DMS53 (cell line): ENCODE data around the gene PCDHGC4.

ENCODE experiments used
- DNase-seq: peaks from one replicate; lab custom pipeline; 2025; lab: John Stamatoyannopoulos, UW

PCDHGC4 gene

DNA sequence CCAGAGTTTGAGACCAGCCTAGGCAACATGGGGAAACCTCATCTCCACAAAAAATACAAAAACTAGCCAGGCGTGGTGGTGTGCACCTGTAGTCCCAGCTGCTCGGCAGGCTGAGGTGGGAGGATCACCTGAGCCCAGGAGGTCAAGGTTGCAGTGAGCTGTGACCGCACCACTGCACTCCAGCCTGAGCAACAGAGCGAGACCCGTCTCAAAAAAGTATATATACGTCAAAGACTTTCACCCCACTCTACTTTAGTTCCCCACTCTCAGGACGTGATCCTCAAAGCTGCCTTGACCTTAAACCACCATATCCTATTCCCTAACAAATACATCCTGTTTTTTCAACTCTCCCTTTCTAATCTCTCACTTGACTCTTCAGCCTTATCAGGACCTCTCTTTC lies 45.0 kb downstream of the PCDHGC4 start:
- DNase-seq, result no peak

DNA sequence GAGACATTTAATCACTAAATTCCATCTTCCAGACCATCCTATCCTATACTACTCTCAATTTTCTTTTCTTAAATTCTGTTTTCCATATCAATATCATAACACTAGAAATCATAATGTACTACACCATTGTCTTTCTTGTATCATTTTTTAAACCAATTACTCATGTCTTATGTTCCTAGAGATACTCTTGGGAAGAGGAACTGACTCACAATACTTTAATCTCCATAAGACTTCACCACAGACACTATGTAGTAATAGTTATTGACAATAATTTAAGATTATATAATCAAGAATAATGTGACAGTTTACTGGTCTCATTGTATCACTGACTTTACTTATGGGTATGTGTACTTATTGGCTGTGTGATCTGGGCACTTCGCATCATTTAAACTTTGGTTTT lies 47.9 kb downstream of the PCDHGC4 start:
- DNase-seq, result no peak

DNA sequence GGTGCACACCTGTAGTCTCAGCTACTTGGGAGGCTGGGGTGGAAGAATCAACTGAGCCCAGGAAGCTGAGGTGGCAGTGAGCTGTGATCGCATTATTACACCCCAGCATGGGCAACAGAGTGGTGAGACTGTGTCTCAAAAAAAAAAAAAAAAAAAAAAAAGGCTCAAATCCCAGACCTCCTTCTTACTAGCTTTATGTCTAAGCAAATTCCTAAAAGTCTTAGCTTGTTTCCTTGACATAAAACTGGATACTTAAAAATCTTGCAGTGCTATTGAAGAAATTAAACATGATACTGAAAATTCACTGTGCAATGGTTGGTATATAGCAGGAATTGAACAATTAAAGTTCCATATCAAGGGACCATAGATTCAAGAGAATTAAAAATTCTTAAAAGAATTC lies 49.1 kb downstream of the PCDHGC4 start:
- no peak for DNase-seq

DNA sequence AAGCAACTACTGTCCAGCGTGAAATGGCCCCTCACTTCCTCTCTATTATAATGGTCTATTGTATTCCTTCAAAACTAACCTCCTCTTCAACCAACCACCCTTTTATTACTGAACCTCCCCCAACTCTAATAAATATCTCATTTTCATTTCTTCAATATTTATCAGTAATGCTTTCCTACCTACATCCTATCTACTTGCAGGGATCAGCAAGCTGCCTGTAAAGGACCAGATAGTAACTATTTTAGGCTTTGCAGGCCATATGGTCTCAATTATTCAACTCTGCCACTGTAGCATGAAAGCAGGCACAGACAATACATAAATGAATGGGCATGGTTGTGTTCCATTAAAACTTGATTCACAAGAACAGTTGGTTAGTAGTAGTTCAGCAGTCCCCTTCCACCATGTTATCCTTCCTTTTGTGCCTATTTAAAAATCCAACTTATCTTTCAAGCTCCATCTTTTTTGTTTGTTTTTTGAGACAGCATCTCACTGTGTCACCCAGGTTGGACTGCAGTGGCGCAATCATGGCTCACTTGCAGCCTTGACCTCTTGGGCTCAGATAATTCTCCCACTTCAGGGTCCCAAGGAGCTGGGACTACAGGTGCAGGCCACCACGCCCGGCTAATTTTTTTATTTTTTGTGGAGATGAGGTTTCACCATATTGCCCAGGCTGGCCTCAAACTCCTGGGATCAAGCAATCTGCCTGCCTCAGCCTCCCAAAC lies 49.8 kb downstream of the PCDHGC4 start:
- no peak for DNase-seq
